Measurements from ENCODE around the gene COL12A1. TPM values are rescaled to one million over a fixed set of nuclear protein-coding genes. Genes with fewer than 3 reads are reported as not detected.

The COL12A1 gene
- total RNA-seq, 1 experiment from 2014 or later = 0.96 TPM

DNA sequence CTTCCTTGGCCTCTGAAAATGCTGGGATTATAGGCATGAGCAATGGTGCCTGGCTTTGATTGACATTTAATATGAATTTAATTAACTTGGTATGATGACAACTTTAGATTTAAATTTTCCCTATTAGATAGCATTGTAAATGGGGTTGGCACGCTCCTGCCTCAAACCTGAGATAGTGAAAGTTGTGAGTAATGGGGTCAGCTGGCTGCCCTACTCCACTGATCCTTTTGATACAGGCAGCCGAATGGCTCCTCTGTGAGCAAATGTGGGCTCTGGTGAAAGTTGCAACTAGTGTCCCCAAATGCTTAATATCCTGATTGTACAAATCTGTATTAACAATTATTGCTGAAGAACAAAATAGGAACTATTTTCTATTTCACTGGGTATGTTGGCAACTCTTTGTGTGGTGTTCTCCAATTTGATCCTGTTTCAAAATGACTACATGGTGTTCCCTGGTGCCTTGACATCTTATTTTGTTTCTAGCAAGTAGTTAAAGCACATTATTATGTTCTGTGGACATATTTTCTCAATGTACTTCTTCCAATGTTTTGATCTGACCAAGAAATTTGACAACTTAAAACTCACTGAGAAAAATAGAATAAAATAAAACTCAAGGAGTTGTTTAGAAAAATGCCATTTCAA, 97.4 kb downstream of the COL12A1 start:
- Mint-ChIP-seq H3K36me3 (ENCODE audit: insufficient read depth in 1 of 3, low read depth in 3 of 3) (no peaks in the 10 kb centered on the region), H3K9me3 (no peaks in the 10 kb centered on the region), H3K27me3 (ENCODE audit: low read depth) (no peaks in the 10 kb centered on the region), H3K27ac (no peak overlapping the region), H3K4me3 (no peak overlapping the region), H3K4me1 (no peaks in the 10 kb centered on the region)
- Histone ChIP-seq H3K27me3 (ENCODE audit: insufficient read depth, low read length) (no peaks in the 10 kb centered on the region), H2BK120ac (ENCODE audit: low read depth, low read length, poor library complexity, severe bottlenecking) (no peak overlapping the region), H2BK20ac (ENCODE audit: low read depth, low read length, poor library complexity, severe bottlenecking) (no peak overlapping the region), H3K4me2 (ENCODE audit: insufficient read depth, insufficient read length, low read length) (no peak overlapping the region), H4K91ac (ENCODE audit: insufficient read length, low read depth, low read length) (no peak overlapping the region), H3K79me2 (ENCODE audit: insufficient read depth, low read length) (no peaks in the 10 kb centered on the region), H2BK5ac (ENCODE audit: insufficient read length, low read length) (no peak overlapping the region), H3K9ac (ENCODE audit: extremely low read depth, insufficient read length, low read length) (no peak overlapping the region), H3T11ph (ENCODE audit: low read length) (no peak overlapping the region), H3K9me3 (ENCODE audit: control insufficient read depth, low read depth, low read length) (no peaks in the 10 kb centered on the region), H3K23me2 (ENCODE audit: insufficient read length, low read depth, low read length, poor library complexity, severe bottlenecking) (no peaks in the 10 kb centered on the region), H3K18ac (ENCODE audit: insufficient read length, low read depth, low read length) (no peak overlapping the region), H3K79me1 (ENCODE audit: insufficient read depth, low read depth, low read length, poor library complexity, severe bottlenecking) (no peaks in the 10 kb centered on the region), H3K4me1 (ENCODE audit: insufficient read depth, low read length) (no peaks in the 10 kb centered on the region), H3K56ac (ENCODE audit: insufficient read length, low read depth, low read length) (no peak overlapping the region), H2BK12ac (ENCODE audit: insufficient read length, low read depth, low read length) (no peak overlapping the region), H4K20me1 (ENCODE audit: control insufficient read depth, insufficient read depth, insufficient read length) (no peaks in the 10 kb centered on the region), H3K14ac (ENCODE audit: insufficient read depth, low read length) (no peak overlapping the region), H3K4ac (ENCODE audit: low read depth, low read length) (no peak overlapping the region), H4K5ac (ENCODE audit: insufficient read length, low read depth, low read length) (no peak overlapping the region), H2AK5ac (ENCODE audit: insufficient read length, low read length) (no peak overlapping the region), H3K27ac (ENCODE audit: insufficient read length, low read depth, low read length) (no peak overlapping the region), H3K23ac (ENCODE audit: insufficient read length, low read depth, low read length) (no peak overlapping the region), H2BK15ac (ENCODE audit: low read depth, low read length) (no peak overlapping the region), H4K8ac (replicated peaks; ENCODE audit: insufficient read length, low read depth, low read length) (no peak overlapping the region), H2AFZ (ENCODE audit: low read length) (no peak overlapping the region)
- TF ChIP-seq, protein P1, sequence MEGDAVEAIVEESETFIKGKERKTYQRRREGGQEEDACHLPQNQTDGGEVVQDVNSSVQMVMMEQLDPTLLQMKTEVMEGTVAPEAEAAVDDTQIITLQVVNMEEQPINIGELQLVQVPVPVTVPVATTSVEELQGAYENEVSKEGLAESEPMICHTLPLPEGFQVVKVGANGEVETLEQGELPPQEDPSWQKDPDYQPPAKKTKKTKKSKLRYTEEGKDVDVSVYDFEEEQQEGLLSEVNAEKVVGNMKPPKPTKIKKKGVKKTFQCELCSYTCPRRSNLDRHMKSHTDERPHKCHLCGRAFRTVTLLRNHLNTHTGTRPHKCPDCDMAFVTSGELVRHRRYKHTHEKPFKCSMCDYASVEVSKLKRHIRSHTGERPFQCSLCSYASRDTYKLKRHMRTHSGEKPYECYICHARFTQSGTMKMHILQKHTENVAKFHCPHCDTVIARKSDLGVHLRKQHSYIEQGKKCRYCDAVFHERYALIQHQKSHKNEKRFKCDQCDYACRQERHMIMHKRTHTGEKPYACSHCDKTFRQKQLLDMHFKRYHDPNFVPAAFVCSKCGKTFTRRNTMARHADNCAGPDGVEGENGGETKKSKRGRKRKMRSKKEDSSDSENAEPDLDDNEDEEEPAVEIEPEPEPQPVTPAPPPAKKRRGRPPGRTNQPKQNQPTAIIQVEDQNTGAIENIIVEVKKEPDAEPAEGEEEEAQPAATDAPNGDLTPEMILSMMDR (conservative IDR thresholded peaks at IDR 0.05) = no peak
- DNase-seq = no peak
- no CpG with 5 or more reads among the region's 2 CpGs for WGBS (ENCODE audit: extremely low coverage, insufficient read length, low lambda C conversion rate)

All from H9 (cell line).